ACC112 (cell line): ENCODE measurements around the gene CD300H.
A peak's percentile ranks its signal among the peaks of the same experiment; 100 is the strongest.
"Not testable (repeated sequence)": the region's sequence is repeated elsewhere in the genome, so short reads cannot be mapped to it uniquely, and the experiment has no call there.

Experiments used
- H2AFZ ChIP-seq: fragments of 200-600 bp; sonication (generic); one replicate; pipeline ENCODE4 v1.6.0; 2017; ENCODE audit warnings: antibody characterized with exemption, low read length; ENCODE audit not compliant: unreplicated experiment
- H3K27ac ChIP-seq: fragments of 200-600 bp; sonication (generic); 2 replicates; pipeline ENCODE4 v1.5.1; 2014; ENCODE audit warnings: low read depth, mild to moderate bottlenecking, antibody characterized with exemption, low read length, moderate library complexity
- H3K27me3 ChIP-seq: fragments of 200-600 bp; sonication (generic); 2 replicates; pipeline ENCODE4 v1.6.1; 2014; ENCODE audit warnings: mild to moderate bottlenecking, antibody characterized with exemption, low read length, moderate library complexity, mixed read lengths; ENCODE audit not compliant: insufficient read depth
- H3K36me3 ChIP-seq: fragments of 200-600 bp; sonication (generic); 2 replicates; pipeline ENCODE4 v1.6.1; 2016; ENCODE audit warnings: mild to moderate bottlenecking, antibody characterized with exemption, low read length, moderate library complexity, mixed read lengths; ENCODE audit not compliant: insufficient read depth
- H3K4me1 ChIP-seq: fragments of 200-600 bp; sonication (generic); one replicate; pipeline ENCODE4 v1.6.1; 2016; ENCODE audit warnings: low read length, mixed read lengths; ENCODE audit not compliant: insufficient read depth, unreplicated experiment, control insufficient read depth
- H3K4me3 ChIP-seq: fragments of 200-600 bp; sonication (generic); 2 replicates; pipeline ENCODE4 v1.5.1; 2014; ENCODE audit warnings: mild to moderate bottlenecking, low read depth, low read length
- H3K79me2 ChIP-seq: fragments of 200-600 bp; sonication (generic); one replicate; pipeline ENCODE4 v1.6.0; 2016; ENCODE audit warnings: low read length; ENCODE audit not compliant: control insufficient read depth, unreplicated experiment, insufficient read depth

The CD300H gene

GRCh38 chr17:74568106-74568873 is 981 bp upstream of the CD300H start:
- Histone ChIP-seq H3K4me1 (peaks cover 14% of the 10 kb centered on the region), H3K79me2 (no peaks in the 10 kb centered on the region), H3K27ac (peak overlapping the region; percentile 85; the same call in 1 of the 2 replicates), H3K27me3 (peaks cover 6% of the 10 kb centered on the region; the same call in 1 of the 2 replicates), H3K4me3 (no peak overlapping the region), H2AFZ (no peak overlapping the region), H3K36me3 (no peaks in the 10 kb centered on the region)

- H3K4me3 ChIP-seq = no peak overlapping the region
- peaks cover 7% of the 10 kb centered on the region for H3K27me3 ChIP-seq
Measured at GRCh38 chr17:74566132-74566753, 1.1 kb downstream of the CD300H start.

GRCh38 chr17:74565126-74565525 is 2.2 kb downstream of the CD300H start:
- Histone ChIP-seq H3K36me3 (no peaks in the 10 kb centered on the region), H3K4me1 (peaks cover 11% of the 10 kb centered on the region), H3K79me2 (no peaks in the 10 kb centered on the region), H3K4me3 (no peak overlapping the region), H2AFZ (no peak overlapping the region), H3K27me3 (peaks cover 8% of the 10 kb centered on the region), H3K27ac (no peak overlapping the region)

More at GRCh38 chr17:74566132-74566753, 1.1 kb downstream of the CD300H start:
- no peaks in the 10 kb centered on the region for H3K36me3 ChIP-seq
- H2AFZ ChIP-seq = no peak overlapping the region
- H3K4me1 ChIP-seq = peaks cover 14% of the 10 kb centered on the region
- H3K79me2 ChIP-seq = no peaks in the 10 kb centered on the region
- no peak overlapping the region for H3K27ac ChIP-seq

GRCh38 chr17:74563358-74563757 is 4.0 kb downstream of the CD300H start:
- H2AFZ ChIP-seq = no peak overlapping the region
- no peaks in the 10 kb centered on the region for H3K79me2 ChIP-seq
- H3K27ac ChIP-seq = no peak overlapping the region
- H3K4me1 ChIP-seq = no peaks in the 10 kb centered on the region
- H3K36me3 ChIP-seq = no peaks in the 10 kb centered on the region
- H3K27me3 ChIP-seq = peaks cover 13% of the 10 kb centered on the region
- no peak overlapping the region for H3K4me3 ChIP-seq

GRCh38 chr17:74561586-74561985 is 5.7 kb downstream of the CD300H start:
- H3K27me3 ChIP-seq = peaks cover 24% of the 10 kb centered on the region
- no peaks in the 10 kb centered on the region for H3K4me1 ChIP-seq
- no peaks in the 10 kb centered on the region for H3K36me3 ChIP-seq
- no peaks in the 10 kb centered on the region for H3K79me2 ChIP-seq
- H2AFZ ChIP-seq = no peak overlapping the region
- H3K27ac ChIP-seq = no peak overlapping the region
- no peak overlapping the region for H3K4me3 ChIP-seq

GRCh38 chr17:74558882-74559519 is 8.3 kb downstream of the CD300H start:
- Histone ChIP-seq H3K4me3 (no peak overlapping the region), H2AFZ (no peak overlapping the region), H3K27ac (no peak overlapping the region), H3K4me1 (no peaks in the 10 kb centered on the region), H3K79me2 (no peaks in the 10 kb centered on the region), H3K27me3 (peaks cover 29% of the 10 kb centered on the region), H3K36me3 (no peaks in the 10 kb centered on the region)

GRCh38 chr17:74558402-74558801 is 8.9 kb downstream of the CD300H start:
- H3K79me2 ChIP-seq, H3K4me1 ChIP-seq, H3K4me3 ChIP-seq, H3K36me3 ChIP-seq, H2AFZ ChIP-seq, H3K27ac ChIP-seq: not testable (repeated sequence)
- H3K27me3 ChIP-seq = peaks cover 32% of the 10 kb centered on the region

- H3K79me2 ChIP-seq = no peaks in the 10 kb centered on the region
- no peak overlapping the region for H2AFZ ChIP-seq
- peaks cover 24% of the 10 kb centered on the region; the same call in 1 of the 2 replicates for H3K27me3 ChIP-seq
- H3K4me1 ChIP-seq = no peaks in the 10 kb centered on the region
- H3K36me3 ChIP-seq = no peaks in the 10 kb centered on the region
- H3K4me3 ChIP-seq = no peak overlapping the region
- H3K27ac ChIP-seq = no peak overlapping the region
Measured at GRCh38 chr17:74555427-74555940, 11.8 kb downstream of the CD300H start.

- H3K36me3 ChIP-seq = no peaks in the 10 kb centered on the region
- no peak overlapping the region for H3K27ac ChIP-seq
- H2AFZ ChIP-seq = no peak overlapping the region
- H3K4me1 ChIP-seq = no peaks in the 10 kb centered on the region
- H3K27me3 ChIP-seq = peaks cover 24% of the 10 kb centered on the region; the same call in 1 of the 2 replicates
- H3K4me3 ChIP-seq = no peak overlapping the region
- no peaks in the 10 kb centered on the region for H3K79me2 ChIP-seq
Measured at GRCh38 chr17:74554909-74555308, 12.4 kb downstream of the CD300H start.

GRCh38 chr17:74552037-74552436 is 15.3 kb downstream of the CD300H start:
- Histone ChIP-seq H3K4me3 (no peak overlapping the region), H3K36me3 (no peaks in the 10 kb centered on the region), H3K4me1 (no peaks in the 10 kb centered on the region), H3K27me3 (peaks cover 8% of the 10 kb centered on the region; the same call in 1 of the 2 replicates), H3K27ac (no peak overlapping the region), H2AFZ (no peak overlapping the region), H3K79me2 (no peaks in the 10 kb centered on the region)
